ENCODE data around the gene UFD1.
"Not testable (repeated sequence)": the region's sequence is repeated elsewhere in the genome, so short reads cannot be mapped to it uniquely, and the experiment has no call there.

UFD1 gene

DNA sequence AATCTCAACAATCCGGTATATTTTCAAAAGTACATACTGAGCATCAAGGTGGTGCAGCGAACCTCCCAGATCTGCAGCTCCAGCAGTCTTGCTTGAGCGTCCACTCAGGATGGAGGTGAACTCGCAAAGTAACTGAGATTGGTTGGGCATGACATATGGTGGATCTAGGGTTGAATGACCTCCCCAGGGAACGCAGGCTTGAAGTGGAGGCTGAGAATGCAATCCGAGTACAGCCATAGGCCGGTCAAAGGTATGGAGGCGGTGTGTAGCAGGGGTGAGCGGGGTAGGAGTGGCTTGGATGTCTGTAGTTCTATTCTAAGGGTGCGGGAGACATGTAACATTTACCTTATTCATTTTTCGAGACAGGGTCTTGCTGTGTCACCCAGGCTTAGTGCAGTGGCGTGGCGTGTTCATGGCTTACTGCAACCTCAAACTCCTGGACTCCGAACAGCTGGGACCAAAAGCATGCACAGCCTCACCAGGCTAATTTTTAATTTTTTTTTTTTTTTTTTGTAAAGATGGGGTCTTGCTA, 30.9 kb downstream of the UFD1 start:
- DNase-seq (ENCODE audit: low read depth) = no peak

DNA sequence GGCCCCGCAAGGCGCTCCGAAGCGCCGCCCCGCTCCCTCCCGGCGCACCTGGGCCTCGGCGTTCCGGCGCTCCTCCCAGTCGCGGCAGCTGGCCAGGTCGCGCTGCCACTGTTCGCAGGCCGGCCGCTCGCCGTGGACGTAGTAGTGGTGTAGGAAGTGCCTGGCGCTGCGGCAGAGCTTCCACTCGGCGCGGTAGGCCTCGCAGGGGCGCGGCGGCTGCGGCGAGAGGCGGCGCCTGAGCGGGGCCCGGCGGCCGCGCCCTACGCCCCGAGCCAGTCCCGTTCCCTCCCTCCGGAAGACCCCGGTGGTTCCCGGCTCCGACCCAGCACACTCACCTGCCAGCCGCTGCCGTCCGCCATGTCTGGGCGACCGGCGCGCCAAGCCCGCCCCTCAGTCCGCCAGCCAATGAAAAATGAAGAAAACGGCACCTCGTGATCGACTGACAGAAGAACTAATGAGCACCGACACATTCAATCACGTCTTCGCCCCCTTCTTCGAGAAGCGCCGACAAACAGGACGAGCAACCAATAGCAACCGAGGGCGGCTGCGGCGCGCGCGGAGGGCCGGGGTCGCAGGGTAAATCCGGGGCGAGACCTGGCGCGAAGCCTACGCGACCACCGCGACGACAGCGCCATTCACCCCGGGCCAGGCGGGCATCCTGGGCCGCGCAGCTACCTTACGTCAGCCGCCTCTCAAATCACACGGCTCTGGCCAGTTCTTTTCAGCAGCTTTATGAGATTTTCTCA, 31.5 kb downstream of the UFD1 start, which contains the start of gene C22orf39:
TSS of gene C22orf39 (minus strand) at position 382 of the 746 bp plus-strand sequence. CDS start at position 359, 23 bp downstream.
- peak; percentile 73 for DNase-seq (ENCODE audit: low read depth)

DNA sequence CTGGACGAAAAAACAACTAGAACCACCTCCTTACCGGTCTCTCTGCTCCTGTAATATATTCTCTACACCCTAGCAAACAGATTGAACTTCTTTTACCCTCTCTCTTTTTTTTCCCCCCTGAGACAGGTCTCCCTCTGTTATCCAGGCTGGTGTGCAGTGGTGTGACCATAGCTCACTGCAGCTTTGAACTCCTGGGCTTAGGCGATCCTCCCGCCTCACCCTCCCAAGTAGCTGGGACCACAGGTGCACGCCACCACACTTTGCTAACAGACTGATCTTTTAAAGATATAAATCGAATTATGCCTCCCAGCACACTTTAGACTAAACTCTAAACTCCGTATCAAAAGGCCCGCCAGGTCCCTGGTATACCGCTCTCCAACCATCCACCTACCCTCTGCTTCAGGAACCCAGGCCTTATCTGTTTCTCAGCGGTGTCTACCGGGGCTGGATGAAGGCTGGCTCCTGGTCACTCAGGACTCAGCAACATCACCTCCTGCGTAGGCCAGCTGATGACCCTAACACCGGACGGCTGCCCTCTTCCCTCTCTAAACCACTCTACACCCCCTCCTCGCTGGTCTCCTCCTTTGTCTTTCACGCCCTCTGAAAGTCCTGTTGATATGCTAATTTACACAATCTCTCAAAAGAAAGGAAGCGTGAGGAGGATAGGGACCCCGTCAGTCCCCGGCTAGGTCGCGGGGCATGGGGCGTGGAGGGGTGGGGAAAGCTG, 32.2 kb downstream of the UFD1 start:
- no peak for DNase-seq (ENCODE audit: low read depth)

DNA sequence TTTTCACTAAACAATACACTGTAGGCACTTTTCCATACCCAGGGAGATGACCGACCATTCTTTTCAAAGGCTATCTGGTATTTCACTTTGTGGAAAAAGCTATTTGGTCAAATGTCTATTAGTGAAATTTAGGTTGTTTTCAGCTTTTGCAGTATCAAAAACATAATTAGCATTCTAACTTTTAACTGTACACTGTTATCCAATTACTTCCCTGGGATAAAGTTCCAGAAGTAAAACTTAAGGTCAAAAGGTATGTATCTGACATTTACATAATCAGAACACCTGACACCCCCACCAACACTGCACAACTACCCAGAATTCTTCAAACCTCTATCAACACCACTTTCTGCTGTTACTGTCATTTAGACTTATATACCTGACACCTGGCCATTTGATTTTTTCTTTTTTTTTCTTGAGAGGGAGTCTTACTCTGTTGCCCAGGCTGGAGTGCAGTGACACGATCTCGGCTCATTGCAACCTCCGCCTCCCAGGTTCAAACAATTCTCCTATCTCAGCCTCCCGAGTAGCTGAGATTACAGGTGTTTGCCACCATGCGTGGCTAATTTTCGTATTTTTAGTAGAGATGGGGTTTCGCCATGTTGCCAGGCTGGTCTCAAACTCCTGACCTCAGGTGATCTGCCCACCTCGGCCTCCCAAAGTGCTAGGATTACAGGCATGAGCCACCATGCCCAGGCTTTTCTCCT, 33.6 kb downstream of the UFD1 start:
- DNase-seq (ENCODE audit: low read depth) = not testable (repeated sequence)

DNA sequence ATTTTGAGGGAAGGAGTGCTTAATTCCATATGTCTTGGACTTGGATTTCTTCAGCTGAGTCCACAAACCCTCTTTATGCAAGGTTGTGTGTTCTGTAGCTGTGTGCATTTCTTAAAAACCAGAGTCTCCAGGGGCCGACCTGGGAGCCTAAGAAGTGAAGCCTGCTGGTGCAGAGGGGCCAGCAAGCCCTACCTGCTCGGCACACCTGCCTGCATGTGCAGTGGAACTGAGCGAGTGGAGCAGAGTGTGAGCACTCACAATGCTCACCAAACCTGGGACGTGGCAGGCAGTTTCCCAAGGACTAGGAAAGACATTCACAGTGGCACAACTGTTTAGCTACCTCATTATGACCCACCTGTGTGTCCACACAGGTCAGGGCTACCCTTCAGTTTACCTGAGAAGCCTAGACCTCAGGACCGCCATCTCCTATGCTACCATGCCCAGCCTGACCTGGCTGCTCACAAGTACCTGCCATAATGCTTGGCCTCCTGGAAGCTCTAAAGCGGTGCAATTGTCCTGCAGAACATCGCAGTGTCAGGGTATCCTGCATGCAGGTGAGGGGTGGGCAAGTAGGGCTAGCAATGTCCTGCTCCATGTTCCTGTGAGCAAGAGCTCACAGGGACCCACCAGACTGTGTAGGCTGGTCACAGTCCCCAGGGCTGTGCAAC, 35.3 kb downstream of the UFD1 start:
- DNase-seq (ENCODE audit: low read depth) = no peak

DNA sequence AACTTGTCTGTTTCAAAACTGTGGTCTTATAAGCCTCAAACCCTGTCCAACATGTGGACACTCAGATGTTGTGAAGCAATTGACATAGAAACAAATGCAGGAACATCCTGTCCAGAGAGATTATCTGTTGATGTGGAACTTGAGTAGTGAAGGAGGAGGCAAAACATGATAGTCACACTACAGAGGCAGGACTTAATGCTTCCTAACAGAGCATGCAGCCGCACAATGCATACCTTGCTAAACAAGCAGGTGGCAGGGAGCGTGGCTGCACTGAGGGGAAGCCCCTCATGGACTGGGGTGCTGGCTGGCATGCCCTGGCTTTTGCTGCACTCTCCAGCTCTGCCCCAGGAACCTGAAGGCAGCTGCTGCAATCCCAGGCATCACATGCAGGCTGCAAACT, 36.8 kb downstream of the UFD1 start:
- DNase-seq (ENCODE audit: low read depth) = no peak

DNA sequence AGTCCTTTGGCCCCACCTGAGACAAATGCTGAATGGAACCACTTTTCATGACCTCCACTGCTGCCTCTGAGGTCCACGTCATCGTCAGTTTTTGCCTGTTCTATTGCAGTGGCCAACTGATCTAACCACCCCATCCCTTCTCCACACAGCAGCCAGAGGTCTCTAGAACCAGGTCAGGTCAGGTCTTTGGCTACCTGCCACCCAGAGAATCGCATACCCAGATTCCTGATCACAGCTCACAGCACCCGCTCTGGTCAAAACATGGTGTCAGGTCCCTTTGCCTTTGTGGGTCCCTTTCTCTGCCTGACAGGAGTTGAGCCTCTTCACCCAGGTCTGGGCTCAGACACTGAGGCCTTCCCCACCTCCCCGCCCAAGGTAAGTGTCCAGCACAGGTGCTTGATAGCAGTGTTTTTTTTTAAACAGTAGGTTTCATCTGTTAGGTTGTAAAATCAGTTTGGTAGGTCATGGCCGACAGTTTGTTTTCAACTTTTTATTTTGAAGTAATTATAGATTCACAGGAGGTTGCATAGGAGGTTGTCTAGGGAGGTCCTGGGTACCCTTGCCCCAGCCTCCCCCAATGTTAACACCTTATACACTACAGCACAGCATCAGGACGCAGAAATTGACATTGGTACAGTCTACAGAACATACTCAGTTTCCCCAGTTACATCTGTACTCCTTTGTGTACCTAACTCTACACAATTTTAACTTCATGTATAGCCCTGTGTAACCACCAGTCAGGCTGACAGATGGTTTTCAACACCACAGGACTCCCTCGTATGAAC, 38.4 kb downstream of the UFD1 start:
- DNase-seq (ENCODE audit: low read depth) = no peak

DNA sequence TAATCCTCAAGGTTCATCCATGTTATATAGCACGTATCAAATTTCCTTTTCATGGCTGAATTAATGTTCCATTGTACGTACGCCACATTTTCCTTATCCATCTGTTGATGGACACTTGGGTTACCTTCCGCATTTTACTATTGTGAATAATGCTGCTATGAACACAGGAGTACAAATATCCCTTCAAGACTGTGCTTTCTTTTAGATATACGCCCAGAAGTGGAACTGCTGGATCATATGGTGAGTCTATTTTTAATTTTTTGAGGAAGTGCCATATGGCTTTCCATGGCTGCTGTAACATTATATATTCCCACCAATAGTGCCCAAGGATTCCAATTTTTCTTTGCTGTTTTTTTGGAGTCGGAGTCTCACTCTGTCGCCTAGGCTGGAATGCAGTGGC, 40.7 kb downstream of the UFD1 start:
- DNase-seq (ENCODE audit: low read depth) = no peak

DNA sequence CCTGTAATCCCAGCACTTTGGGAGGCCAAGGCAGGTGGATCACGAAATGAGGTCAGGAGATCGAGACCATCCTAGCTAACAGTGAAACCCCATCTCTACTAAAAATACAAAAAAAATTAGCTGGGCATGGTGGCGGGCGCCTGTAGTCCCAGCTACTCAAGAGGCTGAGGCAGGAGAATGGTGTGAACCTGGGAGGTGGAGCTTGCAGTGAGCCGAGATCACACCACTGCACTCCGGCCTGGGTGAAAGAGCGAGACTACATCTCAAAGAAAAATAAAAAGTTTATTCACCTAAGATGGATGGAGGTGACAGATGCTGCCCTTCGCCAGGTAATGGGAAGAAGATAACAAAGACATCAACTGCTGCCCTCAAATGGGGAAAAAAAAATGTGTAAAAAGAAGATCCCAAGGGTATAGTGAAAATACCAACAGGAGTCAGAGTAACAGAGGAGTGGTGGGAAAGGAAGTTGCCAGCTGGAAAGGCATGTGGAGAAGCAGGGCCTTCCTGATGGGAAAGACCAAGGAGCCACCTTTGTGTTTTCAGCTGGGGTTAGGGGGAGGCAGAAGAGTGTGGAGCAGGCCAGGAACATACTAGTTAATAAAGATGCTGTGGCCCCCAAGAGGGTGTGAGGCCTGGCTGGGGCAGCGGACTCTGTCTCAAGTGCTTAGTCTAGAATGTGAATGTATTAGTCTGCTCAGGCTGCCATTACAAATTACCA, 42.4 kb downstream of the UFD1 start:
- DNase-seq (ENCODE audit: low read depth) = not testable (repeated sequence)

DNA sequence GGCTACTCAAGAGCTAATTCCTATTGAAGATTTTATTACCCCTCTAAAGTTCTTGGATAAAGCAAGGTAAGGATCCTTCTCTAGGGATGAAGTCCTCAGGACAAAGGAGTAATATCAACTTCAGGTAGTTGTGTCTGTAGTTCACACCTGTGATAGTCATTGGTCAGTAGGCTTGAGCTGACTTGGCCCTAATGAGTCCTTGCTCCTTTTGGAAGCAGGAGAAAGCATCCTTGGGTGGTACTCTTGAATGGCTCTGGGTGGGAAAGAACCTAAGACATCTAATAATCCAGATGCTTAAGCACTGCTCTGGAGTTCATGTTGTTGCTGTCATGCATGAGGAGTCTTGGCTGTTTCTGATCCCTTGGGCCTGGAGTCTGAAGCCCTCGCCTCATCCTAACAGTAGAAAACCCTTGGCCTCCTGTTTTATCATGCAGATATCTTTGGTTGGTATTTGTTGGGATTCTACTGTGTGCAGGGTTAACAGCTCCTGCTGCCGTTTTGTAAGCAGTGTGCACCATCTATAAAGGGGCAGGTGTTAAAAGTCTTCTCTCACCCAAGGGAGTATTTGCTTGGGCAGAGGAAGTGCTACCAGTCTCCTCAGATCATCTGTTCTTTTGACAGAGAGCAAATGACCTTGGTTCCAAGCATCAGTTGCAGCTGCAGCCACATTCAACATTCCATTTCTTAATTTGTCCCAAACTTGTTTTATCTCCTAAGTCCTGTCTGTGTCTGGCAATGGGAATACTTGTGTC, 44.0 kb downstream of the UFD1 start:
- no peak for DNase-seq (ENCODE audit: low read depth)

DNA sequence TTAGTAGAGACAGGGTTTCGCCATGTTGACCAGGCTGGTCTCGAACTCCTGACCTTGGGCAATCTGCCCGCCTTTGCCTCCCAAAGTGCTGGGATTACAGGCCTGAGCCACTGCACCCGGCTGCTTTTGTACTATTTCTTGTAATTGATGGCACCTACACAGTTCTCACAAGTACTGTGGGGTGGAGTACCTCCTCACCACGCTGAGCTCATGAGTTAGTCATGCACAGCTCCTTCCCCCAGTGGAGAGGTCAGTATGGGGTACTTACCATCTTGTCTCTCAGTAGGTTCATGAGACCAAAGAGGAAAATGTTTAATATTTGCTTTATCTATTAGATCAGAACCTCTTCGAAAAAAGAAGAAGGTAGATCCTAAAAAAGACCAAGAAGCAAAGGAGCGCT, 44.6 kb downstream of the UFD1 start:
- DNase-seq (ENCODE audit: low read depth) = no peak

DNA sequence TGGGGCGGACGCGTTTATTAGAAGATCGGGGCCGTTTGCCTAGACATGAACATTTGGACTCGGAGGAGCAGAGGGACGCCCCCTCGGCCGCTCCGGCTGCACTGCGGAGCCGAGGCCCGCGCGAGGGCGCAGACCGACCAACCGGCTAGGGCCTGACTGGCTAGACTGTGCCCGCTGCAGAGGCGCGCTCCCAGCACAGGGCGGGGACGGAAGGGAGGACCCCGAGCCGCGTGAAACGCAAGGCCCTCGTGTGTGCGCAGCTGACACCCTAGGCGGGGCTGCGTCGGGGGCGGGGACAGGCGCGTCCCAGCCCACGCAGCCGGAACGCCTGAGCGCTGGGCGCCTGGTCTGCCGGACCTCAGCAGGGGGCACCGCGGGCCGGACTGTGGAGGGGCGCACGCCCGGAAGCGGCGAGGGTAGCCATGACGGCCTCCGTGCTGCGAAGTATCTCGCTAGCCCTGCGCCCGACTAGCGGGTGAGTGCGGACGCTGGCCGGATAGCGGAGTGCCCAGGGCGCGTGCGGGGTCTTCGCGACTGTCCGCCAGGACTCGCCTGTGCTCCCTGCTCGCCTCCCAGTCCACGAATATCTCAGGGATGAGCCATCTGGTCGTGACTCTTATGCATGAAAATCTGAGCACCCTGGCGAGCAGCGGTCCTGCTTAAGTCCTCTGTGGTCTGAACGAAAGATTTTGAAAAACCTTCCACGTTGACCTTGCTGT, 46.7 kb downstream of the UFD1 start, which contains the start of gene MRPL40:
TSS of gene MRPL40 (plus strand) at position 413 of the 719 bp plus-strand sequence. CDS start at position 423, 10 bp downstream.
- DNase-seq (ENCODE audit: low read depth) = peak; percentile 60

DNA sequence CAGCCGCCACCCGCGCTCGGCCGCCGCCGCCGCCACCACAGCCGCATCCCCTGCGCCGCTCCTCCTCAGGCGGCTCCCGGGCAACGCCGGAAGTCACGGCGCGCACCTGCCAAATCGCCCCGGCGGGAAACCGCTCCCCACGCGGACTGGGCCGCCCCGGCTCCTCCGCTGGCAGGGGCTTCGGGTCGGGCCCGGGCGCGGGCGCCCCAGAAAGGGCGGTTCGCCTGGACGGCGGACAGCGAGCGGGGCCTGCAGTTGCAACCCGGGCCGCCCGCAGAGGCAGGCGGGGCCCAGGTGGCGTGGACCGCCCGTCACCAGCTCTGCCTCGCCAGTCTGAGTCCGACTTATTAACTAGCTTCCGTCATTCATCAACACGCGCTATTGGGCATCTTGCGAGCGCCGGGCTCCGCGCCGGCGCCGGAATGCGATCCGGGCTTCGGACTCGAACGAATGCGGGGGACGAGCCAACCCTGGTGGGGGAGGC, 47.3 kb downstream of the UFD1 start, which contains the start of gene HIRA:
TSS of gene HIRA (minus strand) at position 85 of the 484 bp plus-strand sequence. CDS start 257 bp downstream, outside the sequence.
- DNase-seq (ENCODE audit: low read depth) = no peak

DNA sequence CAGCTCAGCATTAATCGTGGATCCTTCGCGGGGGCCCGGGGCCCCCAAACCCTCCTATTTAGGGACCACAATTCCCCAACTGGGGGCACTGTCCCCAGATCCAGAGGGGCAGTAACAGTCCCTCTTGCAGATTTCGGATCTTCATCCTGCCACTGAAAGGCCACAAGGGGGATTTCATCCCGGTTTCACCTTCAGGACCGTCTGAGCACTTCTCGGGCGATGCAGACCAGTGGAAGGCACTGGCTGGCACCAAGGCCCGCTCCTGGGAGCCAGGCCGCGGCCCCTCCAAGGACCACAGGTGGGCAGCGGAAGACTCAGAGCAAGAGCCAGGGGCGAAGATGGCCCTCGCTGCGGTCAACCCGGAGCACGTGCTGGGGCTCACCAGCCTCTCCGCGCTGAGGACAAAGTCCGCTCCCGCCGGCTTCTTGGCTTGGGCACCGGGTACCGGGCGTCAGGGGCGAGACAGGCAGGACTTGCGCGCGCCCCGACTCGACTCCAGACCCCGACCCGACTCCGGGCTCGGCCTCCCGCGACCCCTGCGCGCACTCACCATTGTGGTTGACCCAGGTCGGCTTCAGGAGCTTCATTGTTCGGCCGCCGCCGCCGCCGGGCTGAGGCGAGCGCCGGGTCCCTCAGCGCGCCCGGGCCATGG, 48.0 kb downstream of the UFD1 start:
- no peak for DNase-seq (ENCODE audit: low read depth)

DNA sequence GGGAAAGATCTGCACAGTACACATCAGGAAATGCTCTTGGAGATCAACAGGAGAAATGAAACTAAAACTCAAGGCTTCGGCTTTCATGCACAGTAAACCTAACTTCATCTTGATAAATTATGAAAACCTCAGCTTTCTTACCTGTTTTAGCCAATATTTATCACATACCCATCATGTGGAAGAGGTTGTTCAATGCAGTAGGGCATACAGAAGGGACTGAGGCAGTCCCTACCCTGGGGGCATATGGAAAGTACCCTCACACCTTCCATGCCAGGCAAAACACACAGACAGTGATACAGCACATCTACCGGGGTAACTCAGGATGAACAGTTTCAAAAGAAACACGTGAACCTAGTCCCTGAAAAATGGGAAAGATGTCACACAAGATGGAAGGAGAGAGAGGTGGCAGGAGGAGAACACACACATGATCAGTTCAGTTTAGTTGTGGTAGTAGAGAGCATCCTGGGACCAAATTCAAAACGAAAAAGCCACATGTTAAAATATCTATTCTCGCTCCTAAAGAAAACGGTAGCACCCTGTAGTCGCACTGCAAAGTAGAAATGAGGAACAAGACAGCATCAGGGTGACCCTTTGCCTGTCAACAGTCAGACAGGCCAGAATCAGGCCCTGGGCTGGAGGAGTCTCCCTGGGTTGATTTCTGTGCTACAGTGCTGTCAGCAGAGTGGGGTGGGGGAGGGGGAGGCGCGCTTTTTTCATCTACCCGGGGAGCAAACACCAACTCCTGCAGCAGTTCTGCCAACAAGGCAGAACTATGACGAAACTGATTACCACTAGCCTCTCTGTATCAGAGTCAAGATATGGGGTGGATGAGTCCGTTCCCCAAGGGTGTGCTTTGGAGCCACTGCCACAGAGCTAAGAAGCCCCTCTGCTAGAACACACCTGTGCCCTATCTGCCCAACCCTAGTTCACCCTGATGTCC, 48.8 kb downstream of the UFD1 start:
- DNase-seq (ENCODE audit: low read depth) = no peak

DNA sequence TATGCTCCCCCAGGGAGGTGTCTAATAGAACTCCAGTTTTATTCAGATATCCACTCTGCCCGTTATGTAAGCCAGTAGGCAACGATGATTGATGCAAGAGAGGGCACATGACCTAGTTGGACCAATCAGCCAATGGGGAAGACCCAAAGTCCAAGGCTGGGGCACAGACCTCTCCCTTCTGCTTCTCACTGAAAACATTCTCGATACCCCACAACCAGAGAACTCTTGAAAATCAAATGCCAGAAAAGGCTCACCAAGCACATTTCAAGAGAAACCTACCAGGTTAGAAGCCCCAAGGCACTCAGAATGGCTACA, 54.9 kb downstream of the UFD1 start:
- no peak for DNase-seq (ENCODE audit: low read depth)

All from GM04503 (cell line).